Suppressor macrophage (primary cell): ENCODE data around the gene ORC6.

ENCODE experiments used
- DNase-seq, 4 experiments: peaks; one replicate each; pipeline ENCODE4 v3.0.0-alpha.2; 2020 to 2022

The ORC6 gene

GRCh38 chr16:46701615-46702014 lies 12.2 kb downstream of the ORC6 start:
- DNase-seq: no peak

GRCh38 chr16:46702030-46702429 lies 12.6 kb downstream of the ORC6 start:
- no peak for DNase-seq

- no peak for DNase-seq
Observed at GRCh38 chr16:46706642-46707041, 17.2 kb downstream of the ORC6 start.

- peak; percentile 35 to 74 (median 64) for DNase-seq
Observed at GRCh38 chr16:46709469-46710005, 20.1 kb downstream of the ORC6 start.

- peak; percentile 60 to 76 (median 73) for DNase-seq
Observed at GRCh38 chr16:46711106-46712058, 21.9 kb downstream of the ORC6 start.

- DNase-seq: peak; percentile 31 to 72 (median 52)
Observed at GRCh38 chr16:46712911-46713310, 23.5 kb downstream of the ORC6 start.

- no peak for DNase-seq
Observed at GRCh38 chr16:46713634-46714033, 24.2 kb downstream of the ORC6 start.

- DNase-seq: no peak
Observed at GRCh38 chr16:46714797-46715591, 25.5 kb downstream of the ORC6 start.

- no peak for DNase-seq
Observed at GRCh38 chr16:46715769-46716305, 26.4 kb downstream of the ORC6 start.

- no peak for DNase-seq
Observed at GRCh38 chr16:46717692-46718091, 28.2 kb downstream of the ORC6 start.

GRCh38 chr16:46718214-46718613 lies 28.8 kb downstream of the ORC6 start:
- DNase-seq: no peak

- no peak for DNase-seq
Observed at GRCh38 chr16:46719528-46719927, 30.1 kb downstream of the ORC6 start.

GRCh38 chr16:46720619-46721018 lies 31.2 kb downstream of the ORC6 start:
- DNase-seq: no peak

GRCh38 chr16:46721885-46722284 lies 32.4 kb downstream of the ORC6 start:
- DNase-seq: no peak

- DNase-seq: no peak
Observed at GRCh38 chr16:46727184-46727583, 37.7 kb downstream of the ORC6 start.

GRCh38 chr16:46727630-46728029 lies 38.2 kb downstream of the ORC6 start:
- no peak for DNase-seq

- DNase-seq: no peak
Observed at GRCh38 chr16:46728806-46729205, 39.3 kb downstream of the ORC6 start.

GRCh38 chr16:46729326-46729995 lies 40.0 kb downstream of the ORC6 start:
- no peak for DNase-seq

GRCh38 chr16:46730126-46730525 lies 40.7 kb downstream of the ORC6 start:
- DNase-seq: no peak

- DNase-seq: no peak
Observed at GRCh38 chr16:46730801-46731690, 41.6 kb downstream of the ORC6 start.
